ENCODE measurements around the gene NKD1.

Gene NKD1

DNA sequence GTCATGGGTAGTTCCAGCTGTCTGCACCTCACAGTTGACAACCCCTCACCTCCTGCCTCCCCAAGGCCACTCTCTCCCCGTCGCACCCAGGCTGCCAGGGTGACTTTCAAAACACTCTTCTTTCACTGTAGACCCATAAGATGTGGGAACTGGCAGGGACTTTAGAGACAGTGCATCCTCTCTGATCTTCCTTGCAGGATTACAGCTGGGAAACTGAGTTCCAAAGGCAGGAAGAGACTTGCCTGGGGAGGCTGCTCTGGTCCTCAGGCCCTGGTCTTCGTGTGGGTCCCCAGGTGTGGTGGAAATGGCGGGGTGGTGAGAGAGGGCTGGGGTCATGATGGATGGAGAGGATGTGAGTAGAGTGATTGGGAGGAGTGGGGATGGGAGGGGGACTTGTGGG is 21.9 kb upstream of the NKD1 start:
- no peak for TF ChIP-seq TAF1 (IDR thresholded peaks at IDR 0.05; ENCODE audit: borderline replicate concordance, insufficient read depth, low read length)

GRCh38 chr16:50526796-50527195 is 21.4 kb upstream of the NKD1 start:
- no peak for TF ChIP-seq REST (IDR thresholded peaks at IDR 0.05; ENCODE audit: insufficient read depth in 1 of 2, low read depth in 2 of 2, low read length in 2 of 2)
- TF ChIP-seq SIN3A (IDR thresholded peaks at IDR 0.05; ENCODE audit: borderline replicate concordance, insufficient read depth, low read length) = no peak
- no peak for TF ChIP-seq POLR2AphosphoS5 (IDR thresholded peaks at IDR 0.05; ENCODE audit: low read depth, low read length)
- TF ChIP-seq FOXP2 (optimal IDR thresholded peaks at IDR 0.05; ENCODE audit: borderline replicate concordance, extremely low read depth, extremely low read length, insufficient read depth) = no peak
- TF ChIP-seq TAF1 (IDR thresholded peaks at IDR 0.05; ENCODE audit: borderline replicate concordance, insufficient read depth, low read length) = no peak

DNA sequence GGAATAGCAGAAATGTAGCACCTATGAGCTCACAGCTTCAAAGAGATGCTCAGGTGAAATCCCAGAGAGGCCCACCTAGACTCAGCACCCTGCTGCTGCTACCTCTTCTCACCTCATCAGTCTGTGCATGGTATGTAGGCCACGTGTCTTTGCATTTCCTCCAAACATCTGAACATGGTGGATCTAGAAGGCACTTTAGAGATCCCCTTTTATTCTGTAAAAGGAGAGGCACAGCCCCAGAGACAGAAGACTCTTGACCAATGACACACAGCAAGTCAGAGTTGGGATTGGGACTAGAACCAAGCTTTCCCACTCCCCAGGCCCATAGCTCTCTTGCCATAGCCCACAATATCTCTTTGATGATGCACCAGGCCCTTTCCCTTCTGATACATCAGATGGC is 19.4 kb upstream of the NKD1 start:
- TF ChIP-seq POLR2AphosphoS5 (IDR thresholded peaks at IDR 0.05; ENCODE audit: low read depth, low read length) = no peak
- no peak for TF ChIP-seq REST (IDR thresholded peaks at IDR 0.05; ENCODE audit: insufficient read depth in 1 of 2, low read depth in 2 of 2, low read length in 2 of 2)

GRCh38 chr16:50529334-50529733 is 18.9 kb upstream of the NKD1 start:
- TF ChIP-seq POLR2AphosphoS5 (IDR thresholded peaks at IDR 0.05; ENCODE audit: low read depth, low read length) = no peak
- TF ChIP-seq TAF1 (IDR thresholded peaks at IDR 0.05; ENCODE audit: borderline replicate concordance, insufficient read depth, low read length) = no peak
- TF ChIP-seq FOXP2 (optimal IDR thresholded peaks at IDR 0.05; ENCODE audit: borderline replicate concordance, extremely low read depth, extremely low read length, insufficient read depth) = no peak
- no peak for TF ChIP-seq REST (IDR thresholded peaks at IDR 0.05; ENCODE audit: insufficient read depth in 1 of 2, low read depth in 2 of 2, low read length in 2 of 2)
- no peak for TF ChIP-seq SIN3A (IDR thresholded peaks at IDR 0.05; ENCODE audit: borderline replicate concordance, insufficient read depth, low read length)

GRCh38 chr16:50530277-50531236 is 17.6 kb upstream of the NKD1 start:
- TF ChIP-seq REST (IDR thresholded peaks at IDR 0.05; ENCODE audit: insufficient read depth in 1 of 2, low read depth in 2 of 2, low read length in 2 of 2) (no peak), TAF1 (IDR thresholded peaks at IDR 0.05; ENCODE audit: borderline replicate concordance, insufficient read depth, low read length) (no peak), POLR2AphosphoS5 (IDR thresholded peaks at IDR 0.05; ENCODE audit: low read depth, low read length) (no peak), SIN3A (IDR thresholded peaks at IDR 0.05; ENCODE audit: borderline replicate concordance, insufficient read depth, low read length) (no peak), FOXP2 (optimal IDR thresholded peaks at IDR 0.05; ENCODE audit: borderline replicate concordance, extremely low read depth, extremely low read length, insufficient read depth) (no peak)
